Hepatocyte (in vitro differentiated cells): ENCODE data around the gene PCNA. TPM values are rescaled to one million over a fixed set of nuclear protein-coding genes. Genes with fewer than 3 reads are reported as not detected.

Source experiments
- DNase-seq: peaks from one replicate; pipeline ENCODE4 v3.0.0-alpha.2; 2016; ENCODE audit warnings: low spot score
- H2AFZ ChIP-seq: fragments of 200-600 bp; sonication (generic); 2 replicates; pipeline ENCODE4 v1.6.0; 2016; ENCODE audit warnings: antibody characterized with exemption, mild to moderate bottlenecking
- H3K27ac ChIP-seq: fragments of 200-600 bp; sonication (generic); 2 replicates; pipeline ENCODE4 v1.5.1; 2016; ENCODE audit warnings: mild to moderate bottlenecking
- H3K27me3 ChIP-seq: fragments of 200-600 bp; sonication (generic); 2 replicates; pipeline ENCODE4 v1.6.1; 2016
- H3K36me3 ChIP-seq: fragments of 200-600 bp; sonication (generic); replicated peaks from 2 replicates; pipeline ENCODE4 v1.5.1; 2016; ENCODE audit warnings: low read depth; ENCODE audit not compliant: insufficient read depth
- H3K4me1 ChIP-seq: fragments of 200-600 bp; sonication (generic); 2 replicates; pipeline ENCODE4 v1.5.1; 2016; ENCODE audit warnings: mild to moderate bottlenecking, moderate library complexity; ENCODE audit not compliant: insufficient read depth
- H3K4me2 ChIP-seq: fragments of 200-600 bp; sonication (generic); 2 replicates; pipeline ENCODE4 v1.6.0; 2016
- H3K4me3 ChIP-seq: fragments of 200-600 bp; sonication (generic); 2 replicates; pipeline ENCODE4 v1.5.1; 2016; ENCODE audit warnings: mild to moderate bottlenecking
- H3K79me2 ChIP-seq: fragments of 200-600 bp; sonication (generic); 2 replicates; pipeline ENCODE4 v1.6.0; 2017; ENCODE audit warnings: mild to moderate bottlenecking
- H3K9me2 ChIP-seq: fragments of 200-600 bp; sonication (generic); replicated peaks from 2 replicates; pipeline ENCODE4 v1.6.0; 2017; ENCODE audit warnings: mild to moderate bottlenecking; ENCODE audit not compliant: insufficient read depth
- H3K9me3 ChIP-seq: fragments of 200-600 bp; sonication (generic); 2 replicates; pipeline ENCODE4 v1.5.1; 2016; ENCODE audit warnings: low read depth, mild to moderate bottlenecking
- H4K20me1 ChIP-seq: fragments of 200-600 bp; sonication (generic); 2 replicates; pipeline ENCODE4 v1.6.0; 2016; ENCODE audit warnings: mild to moderate bottlenecking; ENCODE audit not compliant: insufficient read depth, poor library complexity, severe bottlenecking
- EZH2 ChIP-seq: fragments of 200-600 bp; sonication (generic); IDR thresholded peaks from 2 replicates; pipeline ENCODE4 v1.6.1; 2016; ENCODE audit warnings: antibody characterized with exemption, mild to moderate bottlenecking, borderline replicate concordance
- EZH2phosphoT487 ChIP-seq: fragments of 200-600 bp; sonication (generic); IDR thresholded peaks from one replicate; pipeline ENCODE4 v1.6.1; 2018; ENCODE audit warnings: antibody characterized with exemption, mild to moderate bottlenecking, low read depth, moderate library complexity; ENCODE audit not compliant: unreplicated experiment, severe bottlenecking
- WGBS: methylation state at CpG from one replicate; pipeline ENCODE4 v1.1.6; 2016; ENCODE audit warnings: low lambda C conversion rate; ENCODE audit errors: missing lambda C conversion rate; 5-methylcytosine and 5-hydroxymethylcytosine counted together
- polyA plus RNA-seq: library from polyadenylated mRNA; unstranded; fragments of >200 nt; fragmentation: Nextera tagmentation; extraction: Ambion mirVana; gene quantifications from 2 replicates; pipeline ENCODE4 v1.2.1, GENCODE V29; 2016
- total RNA-seq: library from RNA; depleted of rRNA; stranded (reverse); fragments of >200 nt; gene quantifications from 2 replicates; pipeline ENCODE4 v1.2.3, GENCODE V29; 2014
- TF ChIP-seq, protein P1 (sequence below): fragments of 200-600 bp; sonication (generic); IDR thresholded peaks from 2 replicates; pipeline ENCODE4 v1.5.1; 2016; ENCODE audit warnings: antibody characterized with exemption, mild to moderate bottlenecking; ENCODE audit not compliant: poor library complexity

Gene PCNA
- total and polyA plus RNA-seq, 2 experiments from 2014 or later, result 38.0 to 85.6 TPM

DNA sequence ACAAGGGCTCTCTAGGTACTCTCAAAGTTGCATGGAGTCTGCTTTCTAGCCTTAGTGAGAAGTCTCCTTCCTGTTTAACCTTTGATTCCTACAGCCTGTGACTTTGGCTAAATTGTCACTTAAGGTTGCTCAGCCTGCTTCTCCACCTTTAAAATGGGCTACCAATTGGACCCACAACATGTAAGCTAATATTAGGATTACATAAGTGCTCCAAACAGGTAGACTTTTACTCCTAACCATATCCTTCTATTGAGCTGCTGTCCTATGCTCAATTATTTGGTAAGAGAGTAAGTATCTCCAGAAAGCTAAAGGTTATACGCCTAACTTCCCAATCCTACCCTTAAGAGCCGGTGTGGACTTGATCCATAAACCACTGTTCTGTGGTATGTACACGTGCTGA, 2.9 kb downstream of the PCNA start:
- Histone ChIP-seq H3K4me2 (no peak overlapping the region), H2AFZ (no peak overlapping the region)

DNA sequence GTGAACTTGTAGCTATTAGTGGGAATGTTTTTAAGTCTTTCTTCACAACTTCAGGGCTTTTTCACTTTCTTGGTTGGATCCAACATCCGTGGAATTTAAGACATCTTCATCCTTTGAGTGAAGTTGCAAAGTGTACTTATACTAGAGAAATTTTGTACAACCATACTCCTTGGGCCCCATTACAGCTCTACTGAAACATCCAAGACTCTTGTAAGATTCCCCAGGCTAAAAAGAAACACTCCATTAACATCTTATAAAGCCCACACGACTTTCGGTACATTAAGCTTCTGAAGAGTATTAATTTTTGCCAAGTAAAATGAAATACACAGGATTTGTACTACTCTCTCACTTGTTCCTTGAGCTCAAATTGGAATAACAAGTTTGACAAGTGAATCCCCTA, 5.4 kb downstream of the PCNA start:
- Histone ChIP-seq H3K36me3 (no peaks in the 10 kb centered on the region), H2AFZ (no peak overlapping the region), H3K9me3 (no peaks in the 10 kb centered on the region), H3K79me2 (peaks cover 50% of the 10 kb centered on the region), H3K27me3 (no peaks in the 10 kb centered on the region), H4K20me1 (peaks cover 8% of the 10 kb centered on the region), H3K9me2 (no peaks in the 10 kb centered on the region), H3K4me1 (peaks cover 17% of the 10 kb centered on the region), H3K4me3 (no peak overlapping the region), H3K4me2 (no peak overlapping the region), H3K27ac (peak overlapping the region; percentile 97)
- 93% methylated on average over 3 of the region's 3 CpGs for WGBS
- TF ChIP-seq EZH2, result no peak
- TF ChIP-seq EZH2phosphoT487, result no peak
- TF ChIP-seq, protein P1, sequence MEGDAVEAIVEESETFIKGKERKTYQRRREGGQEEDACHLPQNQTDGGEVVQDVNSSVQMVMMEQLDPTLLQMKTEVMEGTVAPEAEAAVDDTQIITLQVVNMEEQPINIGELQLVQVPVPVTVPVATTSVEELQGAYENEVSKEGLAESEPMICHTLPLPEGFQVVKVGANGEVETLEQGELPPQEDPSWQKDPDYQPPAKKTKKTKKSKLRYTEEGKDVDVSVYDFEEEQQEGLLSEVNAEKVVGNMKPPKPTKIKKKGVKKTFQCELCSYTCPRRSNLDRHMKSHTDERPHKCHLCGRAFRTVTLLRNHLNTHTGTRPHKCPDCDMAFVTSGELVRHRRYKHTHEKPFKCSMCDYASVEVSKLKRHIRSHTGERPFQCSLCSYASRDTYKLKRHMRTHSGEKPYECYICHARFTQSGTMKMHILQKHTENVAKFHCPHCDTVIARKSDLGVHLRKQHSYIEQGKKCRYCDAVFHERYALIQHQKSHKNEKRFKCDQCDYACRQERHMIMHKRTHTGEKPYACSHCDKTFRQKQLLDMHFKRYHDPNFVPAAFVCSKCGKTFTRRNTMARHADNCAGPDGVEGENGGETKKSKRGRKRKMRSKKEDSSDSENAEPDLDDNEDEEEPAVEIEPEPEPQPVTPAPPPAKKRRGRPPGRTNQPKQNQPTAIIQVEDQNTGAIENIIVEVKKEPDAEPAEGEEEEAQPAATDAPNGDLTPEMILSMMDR, result no peak
- no peak for DNase-seq

More for the DNA sequence above, 2.9 kb downstream of the PCNA start:
- Histone ChIP-seq H3K9me2 (no peaks in the 10 kb centered on the region), H3K36me3 (no peaks in the 10 kb centered on the region), H3K4me1 (peaks cover 14% of the 10 kb centered on the region), H3K9me3 (no peaks in the 10 kb centered on the region), H3K27ac (no peak overlapping the region), H3K79me2 (peaks cover 44% of the 10 kb centered on the region), H3K27me3 (no peaks in the 10 kb centered on the region), H4K20me1 (peaks cover 8% of the 10 kb centered on the region), H3K4me3 (no peak overlapping the region)
- no peak for DNase-seq
- WGBS, result 81% methylated on average over 3 of the region's 3 CpGs
- TF ChIP-seq, protein P1, result no peak
- TF ChIP-seq EZH2phosphoT487 (no peak), EZH2 (no peak)

GRCh38 chr20:5113615-5113986, 6.2 kb downstream of the PCNA start:
- TF ChIP-seq EZH2 (no peak), EZH2phosphoT487 (no peak)
- TF ChIP-seq, protein P1, result no peak
- no peaks in the 10 kb centered on the region for H3K36me3 ChIP-seq
- H3K9me2 ChIP-seq, result no peaks in the 10 kb centered on the region
- WGBS, result 68% methylated on average over 3 of the region's 3 CpGs
- H3K4me1 ChIP-seq, result peaks cover 13% of the 10 kb centered on the region
- H3K4me2 ChIP-seq, result peak overlapping the region; percentile 90
- peaks cover 3% of the 10 kb centered on the region for H4K20me1 ChIP-seq
- H3K27me3 ChIP-seq, result no peaks in the 10 kb centered on the region
- no peak for DNase-seq
- H3K27ac ChIP-seq, result peak overlapping the region; percentile 97
- H3K79me2 ChIP-seq, result peaks cover 45% of the 10 kb centered on the region
- H3K9me3 ChIP-seq, result no peaks in the 10 kb centered on the region
- peak overlapping the region; percentile 97 for H2AFZ ChIP-seq
- H3K4me3 ChIP-seq, result peak overlapping the region; percentile 88

GRCh38 chr20:5109276-5109675, 10.5 kb downstream of the PCNA start:
- no peaks in the 10 kb centered on the region for H3K9me2 ChIP-seq
- WGBS, result 96% methylated on average over 5 of the region's 5 CpGs
- DNase-seq, result no peak
- H3K27ac ChIP-seq, result no peak overlapping the region
- TF ChIP-seq, protein P1, result no peak
- TF ChIP-seq EZH2, result no peak
- TF ChIP-seq EZH2phosphoT487, result no peak
- H3K4me1 ChIP-seq, result peaks cover 5% of the 10 kb centered on the region
- H3K36me3 ChIP-seq, result no peaks in the 10 kb centered on the region
- no peak overlapping the region for H2AFZ ChIP-seq
- no peak overlapping the region for H3K4me3 ChIP-seq
- peaks cover 15% of the 10 kb centered on the region for H3K79me2 ChIP-seq
- no peaks in the 10 kb centered on the region for H3K9me3 ChIP-seq
- no peaks in the 10 kb centered on the region for H3K27me3 ChIP-seq
- H3K4me2 ChIP-seq, result no peak overlapping the region
- H4K20me1 ChIP-seq, result no peaks in the 10 kb centered on the region
